ENCODE data around the gene PIAS4. TPM values are rescaled to one million over a fixed set of nuclear protein-coding genes. Genes with fewer than 3 reads are reported as not detected.

PIAS4 gene
- total and polyA plus RNA-seq, 8 donors, result 20.9 to 29.9 (median 24.2) TPM

- DNase-seq, result peak in 1 of 4 donors; percentile 91
- no peak for ATAC-seq
- intact Hi-C loops (cut with DNase I), result no loop called here
- Histone ChIP-seq H3K36me3 (no peaks in the 10 kb centered on the region), H3K27me3 (no peaks in the 10 kb centered on the region), H3K4me1 (peaks cover 0 to 28% of the 10 kb centered on the region in 2 donors), H3K27ac (peak overlapping the region in 1 of 2 donors; percentile 34), H3K4me3 (no peak overlapping the region), H3K9me3 (no peaks in the 10 kb centered on the region)
- TF ChIP-seq CTCF (IDR thresholded peaks at IDR 0.05), result no peak
Measured at GRCh38 chr19:4069331-4069959, 61.9 kb downstream of the PIAS4 start.

GRCh38 chr19:4071610-4072009 lies 64.1 kb downstream of the PIAS4 start:
- TF ChIP-seq CTCF (IDR thresholded peaks at IDR 0.05), result no peak
- H3K36me3 ChIP-seq, result no peaks in the 10 kb centered on the region
- no peak overlapping the region for H3K27ac ChIP-seq
- no peaks in the 10 kb centered on the region for H3K9me3 ChIP-seq
- intact Hi-C loops (cut with DNase I), result no loop called here
- no peak for DNase-seq
- no peaks in the 10 kb centered on the region for H3K27me3 ChIP-seq
- ATAC-seq, result no peak
- no peak overlapping the region for H3K4me3 ChIP-seq
- H3K4me1 ChIP-seq, result peaks cover 0 to 39% of the 10 kb centered on the region in 2 donors

- Histone ChIP-seq H3K9me3 (no peaks in the 10 kb centered on the region), H3K36me3 (no peaks in the 10 kb centered on the region), H3K27ac (peak overlapping the region in 1 of 2 donors; percentile 71), H3K27me3 (no peaks in the 10 kb centered on the region), H3K4me3 (no peak overlapping the region), H3K4me1 (peaks cover 9 to 41% of the 10 kb centered on the region in 2 donors)
- intact Hi-C loops (cut with DNase I), result no loop called here
- ATAC-seq (peak; percentile 54), DNase-seq (peak in 2 of 4 donors; percentile 80 to 83)
- no peak for TF ChIP-seq CTCF (IDR thresholded peaks at IDR 0.05)
Measured at GRCh38 chr19:4075373-4075772, 67.8 kb downstream of the PIAS4 start.

GRCh38 chr19:4077007-4077374 lies 69.5 kb downstream of the PIAS4 start:
- no peaks in the 10 kb centered on the region for H3K27me3 ChIP-seq
- peaks cover 9 to 48% of the 10 kb centered on the region in 2 donors for H3K4me1 ChIP-seq
- intact Hi-C loops (cut with DNase I), result no loop called here
- no peaks in the 10 kb centered on the region for H3K36me3 ChIP-seq
- H3K9me3 ChIP-seq, result no peaks in the 10 kb centered on the region
- no peak for TF ChIP-seq CTCF (IDR thresholded peaks at IDR 0.05)
- peak; percentile 45 for ATAC-seq
- no peak for DNase-seq
- H3K27ac ChIP-seq, result peak overlapping the region in 1 of 2 donors; percentile 86
- H3K4me3 ChIP-seq, result no peak overlapping the region

- Histone ChIP-seq H3K4me3 (peak overlapping the region; percentile 36 to 55), H3K9me3 (no peaks in the 10 kb centered on the region), H3K27me3 (no peaks in the 10 kb centered on the region), H3K4me1 (peaks cover 9 to 49% of the 10 kb centered on the region in 2 donors), H3K36me3 (no peaks in the 10 kb centered on the region), H3K27ac (peak overlapping the region; percentile 83 to 86)
- ATAC-seq, result peak; percentile 73
- intact Hi-C loops (cut with DNase I), result no loop called here
- DNase-seq, result peak in 2 of 4 donors; percentile 74 to 92
- no peak for TF ChIP-seq CTCF (IDR thresholded peaks at IDR 0.05)
Measured at GRCh38 chr19:4077800-4078684, 70.5 kb downstream of the PIAS4 start.
